BLaER1 treated with 17β-estradiol and CSF1 and Interleukin-3, amounts not matched to agents 10 nM and 100 nM (cell line): ENCODE results near the gene REEP3.
"Not testable (repeated sequence)": the region's sequence is repeated elsewhere in the genome, so short reads cannot be mapped to it uniquely, and the experiment has no call there.

Source experiments
- H3K27ac ChIP-seq, 11 experiments: shearing (Covaris generic); formaldehyde crosslinking; 2 replicates each; pipeline ENCODE4 v1.8.1; 2022
- H3K27me3 ChIP-seq, 11 experiments: shearing (Covaris generic); formaldehyde crosslinking; 2 replicates each; pipeline ENCODE4 v1.8.1; 2022
- H3K36me3 ChIP-seq, 11 experiments: shearing (Covaris generic); formaldehyde crosslinking; 2 replicates each; pipeline ENCODE4 v1.8.1; 2022
- H3K4me1 ChIP-seq, 10 experiments: shearing (Covaris generic); formaldehyde crosslinking; 2 replicates each; pipeline ENCODE4 v1.8.1; 2022
- H3K4me2 ChIP-seq, 11 experiments: shearing (Covaris generic); formaldehyde crosslinking; 2 replicates each; pipeline ENCODE4 v1.8.1; 2022
- H3K4me3 ChIP-seq, 10 experiments: shearing (Covaris generic); formaldehyde crosslinking; 2 replicates each; pipeline ENCODE4 v1.8.1; 2022
- H3K9ac ChIP-seq, 11 experiments: shearing (Covaris generic); formaldehyde crosslinking; 2 replicates each; pipeline ENCODE4 v1.8.1; 2022
- H3K9me3 ChIP-seq, 11 experiments: shearing (Covaris generic); formaldehyde crosslinking; replicated peaks in 1 of 11; 2 replicates each; pipeline ENCODE4 v1.8.1; 2022
- H4K20me1 ChIP-seq, 11 experiments: shearing (Covaris generic); formaldehyde crosslinking; 2 replicates each; pipeline ENCODE4 v1.8.1; 2022
- Cebpa-rat ChIP-seq, 11 experiments: shearing (Covaris generic); IDR thresholded peaks; 2 replicates each; pipeline ENCODE4 v1.8.1; 2022

REEP3 gene

GRCh38 chr10:63651864-63652263 is 130.7 kb downstream of the REEP3 start:
- Histone ChIP-seq H3K27ac (no peak overlapping the region), H3K27me3 (no peaks in the 10 kb centered on the region), H3K4me3 (no peak overlapping the region), H4K20me1 (no peaks in the 10 kb centered on the region), H3K9ac (no peak overlapping the region), H3K4me2 (no peak overlapping the region), H3K9me3 (peaks cover 0 to 10% (median 7%) of the 10 kb centered on the region in 11 experiments; a peak in 15 of 22 replicates), H3K36me3 (no peaks in the 10 kb centered on the region), H3K4me1 (peaks cover 0 to 3% (median 0%) of the 10 kb centered on the region in 10 experiments; a peak in 2 of 20 replicates)
- TF ChIP-seq Cebpa-rat (IDR thresholded peaks at IDR 0.05), result no peak

DNA sequence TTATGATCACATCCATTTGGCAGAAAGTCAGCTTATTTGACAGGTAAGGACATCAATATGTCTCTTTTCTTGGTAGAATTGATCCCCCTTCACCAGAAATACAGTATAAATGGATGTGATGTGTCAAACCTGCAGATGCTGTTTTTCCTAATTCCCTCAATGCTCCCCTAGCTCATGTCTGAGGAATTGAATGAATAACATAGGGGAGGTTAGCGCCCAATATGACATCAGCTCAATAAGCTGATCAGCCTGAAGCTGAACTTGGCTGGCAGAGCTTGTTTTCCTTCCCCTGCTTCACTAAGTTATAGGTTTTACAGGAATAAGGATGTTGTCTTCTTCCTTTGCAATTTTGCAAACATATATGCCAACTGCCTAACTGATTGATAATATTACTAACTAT is 132.5 kb downstream of the REEP3 start:
- Histone ChIP-seq H3K27ac (no peak overlapping the region), H3K36me3 (no peaks in the 10 kb centered on the region), H3K9ac (no peak overlapping the region), H4K20me1 (no peaks in the 10 kb centered on the region), H3K4me3 (no peak overlapping the region), H3K9me3 (peaks cover 0 to 10% (median 7%) of the 10 kb centered on the region in 11 experiments; a peak in 13 of 22 replicates), H3K27me3 (no peaks in the 10 kb centered on the region), H3K4me1 (no peaks in the 10 kb centered on the region), H3K4me2 (no peak overlapping the region)
- no peak for TF ChIP-seq Cebpa-rat (IDR thresholded peaks at IDR 0.05)

DNA sequence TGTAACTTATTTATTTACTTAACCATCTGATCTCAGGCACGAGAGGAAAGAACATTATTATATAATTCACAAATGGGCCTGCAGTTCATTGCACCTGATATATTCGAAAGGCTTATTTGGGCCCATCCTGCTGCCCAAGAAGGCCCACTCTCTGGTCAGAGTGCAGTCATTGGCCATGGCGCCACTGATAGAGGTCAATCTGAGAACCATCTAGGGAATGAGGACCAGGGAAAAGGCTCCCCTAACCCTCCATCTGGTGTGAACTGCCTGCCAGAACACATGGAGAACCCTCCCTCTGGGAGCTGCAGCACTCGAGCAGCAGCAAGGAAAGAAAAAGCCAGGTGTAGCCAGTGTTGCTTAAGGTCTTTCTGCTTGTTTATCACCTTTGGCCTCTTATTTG is 136.6 kb downstream of the REEP3 start:
- Histone ChIP-seq H3K27me3 (no peaks in the 10 kb centered on the region), H3K4me3 (no peak overlapping the region), H3K27ac (no peak overlapping the region), H4K20me1 (no peaks in the 10 kb centered on the region), H3K9ac (no peak overlapping the region), H3K4me2 (no peak overlapping the region), H3K4me1 (no peaks in the 10 kb centered on the region), H3K9me3 (peaks cover 0 to 10% (median 7%) of the 10 kb centered on the region in 11 experiments; a peak in 13 of 22 replicates), H3K36me3 (no peaks in the 10 kb centered on the region)
- TF ChIP-seq Cebpa-rat (IDR thresholded peaks at IDR 0.05), result no peak

DNA sequence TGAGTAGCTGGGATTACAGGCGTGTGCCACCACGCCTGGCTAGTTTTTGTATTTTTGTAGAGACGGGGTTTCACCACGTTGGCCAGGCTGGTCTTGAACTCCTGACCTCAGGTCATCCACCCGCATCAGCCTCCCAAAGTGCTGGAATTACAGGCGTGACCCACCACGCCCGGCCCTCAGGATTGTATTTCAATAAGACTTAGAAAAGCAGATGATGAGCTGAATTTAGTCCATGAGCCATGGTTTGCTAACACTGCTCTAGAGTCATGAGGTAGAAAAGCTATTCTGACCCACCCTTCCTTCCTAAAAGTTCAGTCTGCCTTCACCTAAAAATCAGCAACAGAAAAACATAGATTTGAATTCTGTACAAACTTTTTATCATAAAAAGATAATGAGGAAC is 139.7 kb downstream of the REEP3 start:
- H3K9ac ChIP-seq, H3K9me3 ChIP-seq, H3K4me1 ChIP-seq, H3K36me3 ChIP-seq, H3K4me3 ChIP-seq, H3K27me3 ChIP-seq, H3K27ac ChIP-seq, H4K20me1 ChIP-seq, H3K4me2 ChIP-seq: not testable (repeated sequence)

DNA sequence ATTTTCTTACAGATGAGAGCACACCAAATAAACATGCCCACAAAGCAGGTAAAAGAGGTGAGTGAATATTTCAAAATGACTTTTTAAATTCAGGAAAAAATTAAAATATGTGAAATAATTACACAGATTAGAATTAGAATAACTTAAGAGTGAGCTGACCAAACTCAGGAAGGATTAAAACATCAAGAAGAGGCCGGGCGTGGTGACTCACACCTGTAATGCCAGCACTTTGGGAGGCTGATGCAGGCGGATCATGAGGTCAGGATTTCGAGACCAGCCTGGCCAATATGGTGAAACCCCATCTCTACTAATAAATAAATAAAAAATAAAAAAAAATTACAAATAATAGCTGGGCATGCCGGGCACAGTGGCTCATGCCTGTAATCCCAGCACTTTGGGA is 140.1 kb downstream of the REEP3 start:
- Histone ChIP-seq H3K4me2 (no peak overlapping the region), H3K4me3 (no peak overlapping the region), H3K36me3 (no peaks in the 10 kb centered on the region), H3K27me3 (no peaks in the 10 kb centered on the region), H3K27ac (no peak overlapping the region), H3K4me1 (no peaks in the 10 kb centered on the region), H3K9ac (no peak overlapping the region), H3K9me3 (no peaks in the 10 kb centered on the region), H4K20me1 (no peaks in the 10 kb centered on the region)
- no peak for TF ChIP-seq Cebpa-rat (IDR thresholded peaks at IDR 0.05)

- Histone ChIP-seq H4K20me1 (no peaks in the 10 kb centered on the region), H3K4me3 (no peak overlapping the region), H3K36me3 (no peaks in the 10 kb centered on the region), H3K9ac (no peak overlapping the region), H3K27ac (no peak overlapping the region), H3K27me3 (no peaks in the 10 kb centered on the region), H3K4me2 (no peak overlapping the region), H3K9me3 (no peaks in the 10 kb centered on the region), H3K4me1 (peaks cover 0 to 6% (median 0%) of the 10 kb centered on the region in 10 experiments; a peak in 5 of 20 replicates)
- no peak for TF ChIP-seq Cebpa-rat (IDR thresholded peaks at IDR 0.05)
These were observed 143.2 kb downstream of the REEP3 start for GRCh38 chr10:63664341-63664885.

- not testable (repeated sequence) for H3K27ac ChIP-seq, H3K4me3 ChIP-seq
These were observed 143.9 kb downstream of the REEP3 start for GRCh38 chr10:63665006-63665580.

DNA sequence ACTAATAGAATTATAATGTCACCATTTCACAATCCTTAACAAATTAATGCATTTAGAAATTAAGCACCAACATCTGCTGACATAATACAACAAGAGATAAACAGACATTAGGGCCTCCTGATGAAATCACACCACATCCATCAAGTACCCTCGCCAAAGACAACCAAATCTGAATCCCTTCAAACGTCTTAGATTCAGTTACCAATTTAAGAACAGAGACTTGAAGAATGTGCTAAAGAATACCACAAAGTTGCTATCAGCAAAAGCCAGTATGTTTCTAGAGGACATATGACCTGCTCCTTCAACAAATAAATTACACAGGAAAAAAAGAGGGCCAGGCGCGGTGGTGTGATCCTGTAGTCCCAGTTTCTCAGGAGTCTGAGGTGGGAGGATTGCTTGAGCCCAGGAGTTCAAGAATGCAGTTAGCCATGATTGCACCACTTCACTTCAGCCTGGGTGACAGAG is 144.5 kb downstream of the REEP3 start:
- Histone ChIP-seq H3K36me3 (no peaks in the 10 kb centered on the region), H3K4me2 (no peak overlapping the region), H3K27me3 (no peaks in the 10 kb centered on the region), H4K20me1 (no peaks in the 10 kb centered on the region), H3K27ac (no peak overlapping the region), H3K9me3 (no peaks in the 10 kb centered on the region), H3K9ac (no peak overlapping the region), H3K4me3 (no peak overlapping the region), H3K4me1 (peaks cover 0 to 6% (median 0%) of the 10 kb centered on the region in 10 experiments; a peak in 5 of 20 replicates)
- no peak for TF ChIP-seq Cebpa-rat (IDR thresholded peaks at IDR 0.05)

More at GRCh38 chr10:63665006-63665580, 143.9 kb downstream of the REEP3 start:
- H3K4me2 ChIP-seq, H3K4me1 ChIP-seq, H3K9me3 ChIP-seq, H4K20me1 ChIP-seq, H3K9ac ChIP-seq, H3K27me3 ChIP-seq, H3K36me3 ChIP-seq: not testable (repeated sequence)

GRCh38 chr10:63666836-63667383 is 145.7 kb downstream of the REEP3 start:
- no peaks in the 10 kb centered on the region for H3K9me3 ChIP-seq
- no peak overlapping the region for H3K4me3 ChIP-seq
- no peaks in the 10 kb centered on the region for H3K36me3 ChIP-seq
- H3K9ac ChIP-seq, result no peak overlapping the region
- TF ChIP-seq Cebpa-rat (IDR thresholded peaks at IDR 0.05), result no peak
- no peaks in the 10 kb centered on the region for H3K27me3 ChIP-seq
- H4K20me1 ChIP-seq, result no peaks in the 10 kb centered on the region
- H3K4me2 ChIP-seq, result peak overlapping the region in 2 of 11 experiments; percentile 27 to 31; a peak in 1 of 22 replicates
- H3K4me1 ChIP-seq, result peaks cover 5 to 12% (median 8%) of the 10 kb centered on the region in 10 experiments; a peak in 18 of 20 replicates
- no peak overlapping the region for H3K27ac ChIP-seq
